Nephron (organoid): Measurements from ENCODE around the gene HPCAL1.
A peak's percentile ranks its signal among the peaks of the same experiment; 100 is the strongest.

Source experiments
- H3K27ac Mint-ChIP-seq, 3 experiments: 2 replicates each; pipeline ENCODE4 v1.8.0; 2020; ENCODE audit warnings: mixed read lengths in 3 of 3, mild to moderate bottlenecking in 2 of 3, moderate library complexity in 1 of 3
- H3K27me3 Mint-ChIP-seq: 2 replicates; pipeline ENCODE4 v1.8.0; 2021; ENCODE audit warnings: low read depth, mild to moderate bottlenecking, moderate library complexity, mixed read lengths
- H3K36me3 Mint-ChIP-seq: 2 replicates; pipeline ENCODE4 v1.8.0; 2020; ENCODE audit warnings: low read depth, mixed read lengths
- H3K4me1 Mint-ChIP-seq: 2 replicates; pipeline ENCODE4 v1.8.0; 2020; ENCODE audit warnings: mixed read lengths
- H3K4me3 Mint-ChIP-seq, 3 experiments: 2 replicates each; pipeline ENCODE4 v1.8.0; 2020; ENCODE audit warnings: mild to moderate bottlenecking in 3 of 3, mixed read lengths in 3 of 3, moderate library complexity in 2 of 3
- H3K9me3 Mint-ChIP-seq: 2 replicates; pipeline ENCODE4 v1.8.0; 2020; ENCODE audit warnings: mixed read lengths
- CTCF ChIP-seq, 3 experiments: fragments of 200-600 bp; sonication (generic); IDR thresholded peaks; one replicate each; pipeline ENCODE4 v1.5.0; 2021; ENCODE audit warnings: antibody characterized with exemption in 3 of 3; ENCODE audit not compliant: unreplicated experiment in 3 of 3

Gene HPCAL1

GRCh38 chr2:10329580-10329879 is 26.8 kb downstream of the HPCAL1 start:
- Mint-ChIP-seq H3K36me3 (no peaks in the 10 kb centered on the region), H3K27me3 (peaks cover 19% of the 10 kb centered on the region), H3K27ac (peak overlapping the region; percentile 25 to 69 (median 54)), H3K9me3 (no peaks in the 10 kb centered on the region), H3K4me1 (peaks cover 63% of the 10 kb centered on the region), H3K4me3 (no peak overlapping the region)
- no peak for TF ChIP-seq CTCF (IDR thresholded peaks at IDR 0.05; ENCODE audit: unreplicated experiment in 3 of 3)

GRCh38 chr2:10329880-10330699 is 27.4 kb downstream of the HPCAL1 start:
- H3K4me3 Mint-ChIP-seq: no peak overlapping the region
- H3K27me3 Mint-ChIP-seq: peaks cover 24% of the 10 kb centered on the region
- H3K27ac Mint-ChIP-seq: peak overlapping the region; percentile 25 to 69 (median 54)
- H3K36me3 Mint-ChIP-seq: no peaks in the 10 kb centered on the region
- no peak for TF ChIP-seq CTCF (IDR thresholded peaks at IDR 0.05; ENCODE audit: unreplicated experiment in 3 of 3)
- H3K9me3 Mint-ChIP-seq: no peaks in the 10 kb centered on the region
- H3K4me1 Mint-ChIP-seq: peaks cover 63% of the 10 kb centered on the region

- Mint-ChIP-seq H3K27ac (peak overlapping the region in 1 of 3 experiments; percentile 3), H3K9me3 (no peaks in the 10 kb centered on the region), H3K4me1 (peaks cover 63% of the 10 kb centered on the region), H3K4me3 (no peak overlapping the region), H3K36me3 (peaks cover 3% of the 10 kb centered on the region), H3K27me3 (peaks cover 26% of the 10 kb centered on the region)
- TF ChIP-seq CTCF (IDR thresholded peaks at IDR 0.05; ENCODE audit: unreplicated experiment in 3 of 3): no peak
Observed at GRCh38 chr2:10330700-10331026, 28.0 kb downstream of the HPCAL1 start.

GRCh38 chr2:10331027-10331701 is 28.5 kb downstream of the HPCAL1 start:
- H3K27ac Mint-ChIP-seq: peak overlapping the region in 1 of 3 experiments; percentile 3
- peaks cover 26% of the 10 kb centered on the region for H3K27me3 Mint-ChIP-seq
- peaks cover 7% of the 10 kb centered on the region for H3K36me3 Mint-ChIP-seq
- H3K4me1 Mint-ChIP-seq: peaks cover 58% of the 10 kb centered on the region
- no peaks in the 10 kb centered on the region for H3K9me3 Mint-ChIP-seq
- H3K4me3 Mint-ChIP-seq: no peak overlapping the region
- TF ChIP-seq CTCF (IDR thresholded peaks at IDR 0.05; ENCODE audit: unreplicated experiment in 3 of 3): no peak

GRCh38 chr2:10331702-10332401 is 29.1 kb downstream of the HPCAL1 start:
- H3K4me3 Mint-ChIP-seq: no peak overlapping the region
- peaks cover 7% of the 10 kb centered on the region for H3K36me3 Mint-ChIP-seq
- H3K27me3 Mint-ChIP-seq: peaks cover 21% of the 10 kb centered on the region
- H3K27ac Mint-ChIP-seq: peak overlapping the region; percentile 11 to 23 (median 17)
- TF ChIP-seq CTCF (IDR thresholded peaks at IDR 0.05; ENCODE audit: unreplicated experiment in 3 of 3): no peak
- no peaks in the 10 kb centered on the region for H3K9me3 Mint-ChIP-seq
- H3K4me1 Mint-ChIP-seq: peaks cover 51% of the 10 kb centered on the region
